Measurements from ENCODE around the gene PNKD.
"Not testable (repeated sequence)": the region's sequence is repeated elsewhere in the genome, so short reads cannot be mapped to it uniquely, and the experiment has no call there.

Gene PNKD

GRCh38 chr2:218292048-218293014, 22.0 kb downstream of the PNKD start, which contains the start of gene TMBIM1:
Gene TMBIM1, minus strand, starts transcription at chr2:218292503. Its CDS starts 10,362 bp downstream, at chr2:218282141.
- peak; percentile 82 for DNase-seq (ENCODE audit: low read depth)

- no peak for DNase-seq (ENCODE audit: low read depth)
Observed at GRCh38 chr2:218293715-218294429, 23.6 kb downstream of the PNKD start.

GRCh38 chr2:218294430-218295022, 24.2 kb downstream of the PNKD start:
- no peak for DNase-seq (ENCODE audit: low read depth)

- DNase-seq (ENCODE audit: low read depth) = no peak
Observed at GRCh38 chr2:218295029-218295428, 24.7 kb downstream of the PNKD start.

- DNase-seq (ENCODE audit: low read depth) = no peak
Observed at GRCh38 chr2:218296200-218296599, 25.9 kb downstream of the PNKD start.

- DNase-seq (ENCODE audit: low read depth) = no peak
Observed at GRCh38 chr2:218296847-218297246, 26.5 kb downstream of the PNKD start.

- DNase-seq (ENCODE audit: low read depth) = no peak
Observed at GRCh38 chr2:218298314-218298875, 28.1 kb downstream of the PNKD start.

GRCh38 chr2:218300141-218300540, 29.8 kb downstream of the PNKD start:
- no peak for DNase-seq (ENCODE audit: low read depth)

- DNase-seq (ENCODE audit: low read depth) = peak; percentile 87
Observed at GRCh38 chr2:218301176-218301819, 31.0 kb downstream of the PNKD start.

GRCh38 chr2:218305383-218305782, 35.1 kb downstream of the PNKD start:
- no peak for DNase-seq (ENCODE audit: low read depth)

- DNase-seq (ENCODE audit: low read depth) = no peak
Observed at GRCh38 chr2:218306184-218306920, 36.0 kb downstream of the PNKD start.

GRCh38 chr2:218307415-218308090, 37.2 kb downstream of the PNKD start:
- no peak for DNase-seq (ENCODE audit: low read depth)

- no peak for DNase-seq (ENCODE audit: low read depth)
Observed at GRCh38 chr2:218310853-218311540, 40.7 kb downstream of the PNKD start.

GRCh38 chr2:218311541-218312266, 41.4 kb downstream of the PNKD start:
- not testable (repeated sequence) for DNase-seq (ENCODE audit: low read depth)

- no peak for DNase-seq (ENCODE audit: low read depth)
Observed at GRCh38 chr2:218312267-218312756, 42.0 kb downstream of the PNKD start.

- DNase-seq (ENCODE audit: low read depth) = no peak
Observed at GRCh38 chr2:218313356-218313755, 43.0 kb downstream of the PNKD start.

GRCh38 chr2:218314764-218315163, 44.4 kb downstream of the PNKD start:
- not testable (repeated sequence) for DNase-seq (ENCODE audit: low read depth)

- DNase-seq (ENCODE audit: low read depth) = no peak
Observed at GRCh38 chr2:218315397-218315796, 45.1 kb downstream of the PNKD start.

GRCh38 chr2:218317303-218317630, 46.9 kb downstream of the PNKD start:
- no peak for DNase-seq (ENCODE audit: low read depth)
